Activated CD8-positive, alpha-beta memory T cell treated with anti-CD3 and anti-CD28 coated beads, Interleukin-2, amount 10 ng/mL, durations not matched to agents 7 days and 5 days (primary cell): ENCODE measurements around the gene ASGR1. TPM values are rescaled to one million over a fixed set of nuclear protein-coding genes. Genes with fewer than 3 reads are reported as not detected.

Experiments used
- ATAC-seq: fragments of 150-1000 bp; cut with Tn5 transposase; one replicate; pipeline ENCODE4 v1.10.0; 2021; ENCODE audit warnings: moderate library complexity
- CTCF ChIA-PET: fragments of 350-600 bp; sonication (Branson Sonifier 250); formaldehyde crosslinking; loops from one replicate; lab custom pipeline; 2021; ENCODE audit warnings: antibody characterized with exemption; lab: Charles Lee
- DNase-seq: peaks from one replicate; pipeline ENCODE4 v3.0.0-alpha.2; 2020
- H3K27ac Mint-ChIP-seq: one replicate; pipeline ENCODE4 v1.8.0; 2021; ENCODE audit warnings: mild to moderate bottlenecking, mixed read lengths
- H3K27me3 Mint-ChIP-seq: one replicate; pipeline ENCODE4 v1.8.0; 2021; ENCODE audit warnings: mixed read lengths
- H3K36me3 Mint-ChIP-seq: one replicate; pipeline ENCODE4 v1.8.0; 2021; ENCODE audit warnings: mild to moderate bottlenecking, mixed read lengths
- H3K4me1 Mint-ChIP-seq: one replicate; pipeline ENCODE4 v1.8.0; 2021; ENCODE audit warnings: mixed read lengths
- H3K4me3 Mint-ChIP-seq: one replicate; pipeline ENCODE4 v1.8.0; 2021; ENCODE audit warnings: mild to moderate bottlenecking, moderate library complexity, mixed read lengths
- H3K9me3 Mint-ChIP-seq: one replicate; pipeline ENCODE4 v1.8.0; 2022; ENCODE audit warnings: low read depth, mixed read lengths
- total RNA-seq, 2 experiments: library from RNA; stranded (reverse); gene quantifications; one replicate each; pipeline ENCODE4 v1.2.3, GENCODE V29; 2021

ASGR1 gene
- total RNA-seq, 2 experiments from 2014 or later: 0.35 to 0.38 TPM

GRCh38 chr17:7147772-7148171 is 31.4 kb downstream of the ASGR1 start:
- CTCF ChIA-PET: interaction anchor here (0.9 to 1.8 kb wide), 2 partner anchors 11 to 15 kb away, joined by 3 to 8 read pairs; no protein-coding TSS in a partner anchor
- no peak for DNase-seq
- H3K27ac Mint-ChIP-seq: no peak overlapping the region
- H3K4me1 Mint-ChIP-seq: no peaks in the 10 kb centered on the region
- ATAC-seq: no peak
- no peak overlapping the region for H3K4me3 Mint-ChIP-seq
- H3K36me3 Mint-ChIP-seq: no peaks in the 10 kb centered on the region
- no peaks in the 10 kb centered on the region for H3K9me3 Mint-ChIP-seq
- H3K27me3 Mint-ChIP-seq: peaks cover 10% of the 10 kb centered on the region

GRCh38 chr17:7146115-7146514 is 33.1 kb downstream of the ASGR1 start:
- H3K9me3 Mint-ChIP-seq: no peaks in the 10 kb centered on the region
- DNase-seq: no peak
- ATAC-seq: no peak
- CTCF ChIA-PET: interaction anchor here (0.7 to 1.8 kb wide), 6 partner anchors 10 to 418 kb away, joined by 3 to 8 read pairs (median 4); no protein-coding TSS in a partner anchor
- no peak overlapping the region for H3K27ac Mint-ChIP-seq
- H3K36me3 Mint-ChIP-seq: no peaks in the 10 kb centered on the region
- H3K4me3 Mint-ChIP-seq: no peak overlapping the region
- no peaks in the 10 kb centered on the region for H3K27me3 Mint-ChIP-seq
- H3K4me1 Mint-ChIP-seq: no peaks in the 10 kb centered on the region

- no peaks in the 10 kb centered on the region for H3K9me3 Mint-ChIP-seq
- no peak overlapping the region for H3K27ac Mint-ChIP-seq
- no peak for ATAC-seq
- H3K4me3 Mint-ChIP-seq: no peak overlapping the region
- no peak for DNase-seq
- H3K4me1 Mint-ChIP-seq: no peaks in the 10 kb centered on the region
- H3K36me3 Mint-ChIP-seq: no peaks in the 10 kb centered on the region
- H3K27me3 Mint-ChIP-seq: no peaks in the 10 kb centered on the region
- CTCF ChIA-PET: interaction anchor here (13.2 kb wide), 1 partner anchor 99 kb away, joined by 253 read pairs; the partner anchor contains the start of gene SLC16A11
These were observed 35.0 kb downstream of the ASGR1 start for GRCh38 chr17:7144213-7144612.

- H3K36me3 Mint-ChIP-seq: no peaks in the 10 kb centered on the region
- ATAC-seq (no peak), DNase-seq (no peak)
- H3K4me3 Mint-ChIP-seq: no peak overlapping the region
- CTCF ChIA-PET: interaction anchor here (1.4 to 13.2 kb wide), 3 partner anchors 36 to 97 kb away, joined by 3 to 253 read pairs (median 5); partner anchors contain the start of gene SLC16A11
- H3K27me3 Mint-ChIP-seq: peaks cover 8% of the 10 kb centered on the region
- no peaks in the 10 kb centered on the region for H3K4me1 Mint-ChIP-seq
- no peak overlapping the region for H3K27ac Mint-ChIP-seq
- no peaks in the 10 kb centered on the region for H3K9me3 Mint-ChIP-seq
These were observed 37.3 kb downstream of the ASGR1 start for GRCh38 chr17:7141824-7142223.

- H3K27ac Mint-ChIP-seq: no peak overlapping the region
- no peaks in the 10 kb centered on the region for H3K9me3 Mint-ChIP-seq
- CTCF ChIA-PET: interaction anchor here (1.1 to 13.2 kb wide), 3 partner anchors 38 to 94 kb away, joined by 4 to 253 read pairs (median 6); partner anchors contain the start of gene SLC16A11
- H3K4me3 Mint-ChIP-seq: no peak overlapping the region
- H3K36me3 Mint-ChIP-seq: no peaks in the 10 kb centered on the region
- H3K4me1 Mint-ChIP-seq: peaks cover 6% of the 10 kb centered on the region
- H3K27me3 Mint-ChIP-seq: peaks cover 13% of the 10 kb centered on the region
- DNase-seq: no peak
- ATAC-seq: no peak
These were observed 39.8 kb downstream of the ASGR1 start for GRCh38 chr17:7139400-7139799.

GRCh38 chr17:7138800-7139381 is 40.3 kb downstream of the ASGR1 start:
- DNase-seq (no peak), ATAC-seq (no peak)
- H3K9me3 Mint-ChIP-seq: no peaks in the 10 kb centered on the region
- H3K4me3 Mint-ChIP-seq: no peak overlapping the region
- peaks cover 7% of the 10 kb centered on the region for H3K4me1 Mint-ChIP-seq
- CTCF ChIA-PET: interaction anchor here (1.4 to 13.2 kb wide), 3 partner anchors 39 to 94 kb away, joined by 6 to 253 read pairs (median 65); partner anchors contain the start of gene SLC16A11
- no peaks in the 10 kb centered on the region for H3K36me3 Mint-ChIP-seq
- peaks cover 13% of the 10 kb centered on the region for H3K27me3 Mint-ChIP-seq
- H3K27ac Mint-ChIP-seq: no peak overlapping the region

GRCh38 chr17:7137171-7137943 is 41.8 kb downstream of the ASGR1 start:
- no peaks in the 10 kb centered on the region for H3K9me3 Mint-ChIP-seq
- DNase-seq (no peak), ATAC-seq (no peak)
- no peaks in the 10 kb centered on the region for H3K36me3 Mint-ChIP-seq
- H3K4me3 Mint-ChIP-seq: no peak overlapping the region
- peaks cover 17% of the 10 kb centered on the region for H3K4me1 Mint-ChIP-seq
- peaks cover 13% of the 10 kb centered on the region for H3K27me3 Mint-ChIP-seq
- CTCF ChIA-PET: interaction anchor here (0.8 to 13.2 kb wide), 21 partner anchors 10 to 226 kb away, joined by 3 to 253 read pairs (median 4); partner anchors contain the start of genes ASGR2 and SLC16A11
- H3K27ac Mint-ChIP-seq: no peak overlapping the region

GRCh38 chr17:7136266-7136877 is 42.8 kb downstream of the ASGR1 start:
- H3K4me3 Mint-ChIP-seq: no peak overlapping the region
- no peak overlapping the region for H3K27ac Mint-ChIP-seq
- H3K9me3 Mint-ChIP-seq: no peaks in the 10 kb centered on the region
- peaks cover 21% of the 10 kb centered on the region for H3K4me1 Mint-ChIP-seq
- peaks cover 13% of the 10 kb centered on the region for H3K27me3 Mint-ChIP-seq
- DNase-seq (peak; percentile 82), ATAC-seq (peak; percentile 40)
- CTCF ChIA-PET: interaction anchor here (0.7 to 13.2 kb wide), 22 partner anchors 11 to 225 kb away, joined by 3 to 253 read pairs (median 4); partner anchors contain the start of genes ASGR2 and SLC16A11
- H3K36me3 Mint-ChIP-seq: no peaks in the 10 kb centered on the region

- no peak overlapping the region for H3K4me3 Mint-ChIP-seq
- no peak for ATAC-seq
These were observed 45.3 kb downstream of the ASGR1 start for GRCh38 chr17:7133916-7134315.

GRCh38 chr17:7133424-7133823 is 45.7 kb downstream of the ASGR1 start:
- Mint-ChIP-seq H3K9me3 (no peaks in the 10 kb centered on the region), H3K4me3 (peak overlapping the region; percentile 48), H3K4me1 (peaks cover 21% of the 10 kb centered on the region), H3K27ac (no peak overlapping the region), H3K36me3 (no peaks in the 10 kb centered on the region), H3K27me3 (peaks cover 13% of the 10 kb centered on the region)
- DNase-seq (peak; percentile 52), ATAC-seq (peak; percentile 65)
- CTCF ChIA-PET: interaction anchor here (0.6 to 13.2 kb wide), 28 partner anchors 11 to 290 kb away, joined by 3 to 253 read pairs (median 4); partner anchors contain the start of genes ASGR2, BCL6B and SLC16A11

More at GRCh38 chr17:7133916-7134315, 45.3 kb downstream of the ASGR1 start:
- Mint-ChIP-seq H3K27me3 (peaks cover 13% of the 10 kb centered on the region), H3K36me3 (no peaks in the 10 kb centered on the region), H3K27ac (no peak overlapping the region), H3K9me3 (no peaks in the 10 kb centered on the region), H3K4me1 (peaks cover 21% of the 10 kb centered on the region)
- no peak for DNase-seq
- CTCF ChIA-PET: interaction anchor here (0.7 to 13.2 kb wide), 21 partner anchors 16 to 290 kb away, joined by 3 to 253 read pairs (median 5); partner anchors contain the start of genes ASGR2, BCL6B and SLC16A11

- no peaks in the 10 kb centered on the region for H3K9me3 Mint-ChIP-seq
- no peak overlapping the region for H3K4me3 Mint-ChIP-seq
- CTCF ChIA-PET: interaction anchor here (0.6 to 13.2 kb wide), 17 partner anchors 10 to 221 kb away, joined by 3 to 253 read pairs (median 5); partner anchors contain the start of gene SLC16A11
- H3K36me3 Mint-ChIP-seq: no peaks in the 10 kb centered on the region
- peaks cover 12% of the 10 kb centered on the region for H3K27me3 Mint-ChIP-seq
- DNase-seq (peak; percentile 56), ATAC-seq (peak; percentile 70)
- peaks cover 21% of the 10 kb centered on the region for H3K4me1 Mint-ChIP-seq
- peak overlapping the region; percentile 72 for H3K27ac Mint-ChIP-seq
These were observed 46.6 kb downstream of the ASGR1 start for GRCh38 chr17:7132511-7133094.

GRCh38 chr17:7131423-7131791 is 47.8 kb downstream of the ASGR1 start:
- H3K36me3 Mint-ChIP-seq: no peaks in the 10 kb centered on the region
- no peak overlapping the region for H3K27ac Mint-ChIP-seq
- peaks cover 21% of the 10 kb centered on the region for H3K4me1 Mint-ChIP-seq
- CTCF ChIA-PET: interaction anchor here (3.4 to 13.2 kb wide), 2 partner anchors 79 to 86 kb away, joined by 48 to 253 read pairs; partner anchors contain the start of gene SLC16A11
- H3K27me3 Mint-ChIP-seq: peaks cover 2% of the 10 kb centered on the region
- DNase-seq: no peak
- H3K4me3 Mint-ChIP-seq: no peak overlapping the region
- no peak for ATAC-seq
- H3K9me3 Mint-ChIP-seq: no peaks in the 10 kb centered on the region
